Measurements from ENCODE around the gene CGB2.
A peak's percentile ranks its signal among the peaks of the same experiment; 100 is the strongest.

The CGB2 gene

GRCh38 chr19:49070416-49070815, 38.7 kb downstream of the CGB2 start:
- DNase-seq: no peak

GRCh38 chr19:49071860-49072547, 40.3 kb downstream of the CGB2 start:
- no peak for DNase-seq

- no peak for DNase-seq
These were observed 42.1 kb downstream of the CGB2 start for GRCh38 chr19:49073514-49074378.

- peak; percentile 53 for DNase-seq
These were observed 43.2 kb downstream of the CGB2 start for GRCh38 chr19:49074869-49075268.

- no peak for DNase-seq
These were observed 48.7 kb downstream of the CGB2 start for GRCh38 chr19:49080392-49080791.

GRCh38 chr19:49081273-49081672, 49.6 kb downstream of the CGB2 start:
- DNase-seq: no peak

All from stimulated activated CD8-positive, alpha-beta memory T cell treated with anti-CD3 and anti-CD28 coated beads, Interleukin-4, amount 100 ng/mL, for 48 hours (primary cell).